ENCODE measurements around the gene DNAJC5.

The DNAJC5 gene

DNA sequence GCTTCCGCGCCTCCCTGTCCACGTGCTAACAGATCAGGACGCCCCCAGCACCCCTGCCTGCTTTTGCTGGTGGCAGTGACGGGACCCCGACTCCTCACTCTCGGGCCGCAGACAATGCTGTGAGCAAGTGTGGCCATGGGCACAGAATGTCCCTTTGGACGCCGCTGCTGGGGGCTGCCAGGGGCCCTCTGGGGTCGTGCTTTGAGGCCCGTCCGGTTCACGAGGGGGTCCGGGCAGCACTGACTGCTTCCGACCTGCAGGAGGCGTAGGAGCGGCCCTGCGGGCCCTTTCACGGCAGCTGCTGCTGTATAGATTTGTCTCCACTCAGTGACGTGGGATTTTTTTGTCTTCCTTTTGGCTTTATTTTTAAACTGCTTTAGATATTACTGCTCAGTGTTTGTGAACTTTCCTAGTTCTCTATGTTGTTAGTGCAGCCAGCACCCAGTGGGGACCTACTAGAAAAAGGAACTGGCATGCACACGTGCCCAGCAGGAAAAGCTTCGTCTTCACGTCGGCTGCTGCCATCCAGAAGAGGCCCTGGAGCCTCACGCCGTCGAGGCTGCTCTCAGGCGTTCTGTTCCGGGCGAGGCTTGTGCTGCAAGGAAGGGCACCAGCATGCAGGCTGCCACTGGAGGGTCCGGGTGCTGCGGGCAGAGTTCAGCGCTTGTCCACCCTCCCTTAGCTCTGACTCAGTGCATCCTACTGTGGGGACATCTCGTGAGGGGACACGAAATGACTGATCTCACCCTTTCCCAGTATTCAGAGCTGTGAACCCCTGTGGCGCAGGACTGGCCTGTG lies 39.5 kb downstream of the DNAJC5 start:
- 0 out of 2 replicates have a peak overlapping the region, but pooled peaks have one; percentile 22 for H3K9ac ChIP-seq
- H3K27me3 ChIP-seq, result no peaks in the 10 kb centered on the region
- no peak overlapping the region for H3K4me3 ChIP-seq
- H3K36me3 ChIP-seq, result peaks cover 98% of the 10 kb centered on the region
- no peak overlapping the region for H3K27ac ChIP-seq
- peaks cover 52% of the 10 kb centered on the region for H3K4me1 ChIP-seq
- peaks cover 99% of the 10 kb centered on the region for H4K20me1 ChIP-seq
- no peak overlapping the region for H3K4me2 ChIP-seq
- no peaks in the 10 kb centered on the region for H3K9me3 ChIP-seq
- TF ChIP-seq Cebpa-rat (IDR thresholded peaks at IDR 0.05), result no peak

DNA sequence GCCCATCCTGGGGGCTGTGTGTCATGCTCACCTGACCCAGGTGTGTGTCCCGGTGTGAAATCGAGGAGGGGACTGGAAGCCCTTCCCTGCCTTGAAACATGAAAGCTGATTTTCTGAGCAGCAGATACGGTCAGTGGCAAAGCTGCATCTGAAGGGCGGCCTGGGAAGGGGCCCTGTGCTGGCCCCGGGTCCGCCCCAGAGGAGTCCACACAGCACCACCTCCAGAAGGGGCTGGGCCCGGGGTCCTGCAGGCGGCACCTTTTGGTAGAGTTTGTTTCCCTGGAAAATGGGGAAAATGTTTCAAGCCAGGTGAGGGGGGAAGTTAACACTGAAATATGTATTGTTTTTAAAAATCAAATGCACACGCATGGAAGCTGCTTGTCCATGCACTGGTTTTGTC lies 40.5 kb downstream of the DNAJC5 start:
- peaks cover 98% of the 10 kb centered on the region for H3K36me3 ChIP-seq
- peaks cover 99% of the 10 kb centered on the region for H4K20me1 ChIP-seq

DNA sequence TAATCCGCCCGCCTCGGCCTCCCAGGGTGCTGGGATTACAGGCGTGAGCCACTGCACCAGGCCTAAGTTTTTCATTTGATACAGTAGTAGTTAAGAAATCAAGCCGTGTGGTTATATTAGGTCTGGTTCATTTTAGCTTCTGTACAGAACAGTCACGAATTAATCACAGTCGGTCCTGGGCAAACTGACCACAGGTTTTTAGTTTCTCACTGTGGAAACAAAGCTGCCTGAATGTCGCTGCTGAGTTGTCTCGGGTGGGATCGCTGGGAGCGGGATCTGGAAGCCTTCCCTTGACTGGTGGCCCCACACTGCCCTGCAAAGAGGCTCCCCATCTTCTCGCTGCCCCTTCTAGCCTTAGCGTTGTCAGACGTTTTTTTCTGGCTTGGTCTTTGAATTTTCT lies 42.7 kb downstream of the DNAJC5 start:
- peaks cover 95% of the 10 kb centered on the region for H4K20me1 ChIP-seq
- no peaks in the 10 kb centered on the region for H3K27me3 ChIP-seq

More for the DNA sequence above, 40.5 kb downstream of the DNAJC5 start:
- Histone ChIP-seq H3K27me3 (no peaks in the 10 kb centered on the region), H3K9me3 (no peaks in the 10 kb centered on the region), H3K9ac (no peak overlapping the region), H3K4me2 (peak overlapping the region; percentile 53), H3K4me1 (peaks cover 50% of the 10 kb centered on the region), H3K27ac (0 out of 2 replicates have a peak overlapping the region, but pooled peaks have one; percentile 30), H3K4me3 (no peak overlapping the region)
- TF ChIP-seq Cebpa-rat (IDR thresholded peaks at IDR 0.05), result no peak

DNA sequence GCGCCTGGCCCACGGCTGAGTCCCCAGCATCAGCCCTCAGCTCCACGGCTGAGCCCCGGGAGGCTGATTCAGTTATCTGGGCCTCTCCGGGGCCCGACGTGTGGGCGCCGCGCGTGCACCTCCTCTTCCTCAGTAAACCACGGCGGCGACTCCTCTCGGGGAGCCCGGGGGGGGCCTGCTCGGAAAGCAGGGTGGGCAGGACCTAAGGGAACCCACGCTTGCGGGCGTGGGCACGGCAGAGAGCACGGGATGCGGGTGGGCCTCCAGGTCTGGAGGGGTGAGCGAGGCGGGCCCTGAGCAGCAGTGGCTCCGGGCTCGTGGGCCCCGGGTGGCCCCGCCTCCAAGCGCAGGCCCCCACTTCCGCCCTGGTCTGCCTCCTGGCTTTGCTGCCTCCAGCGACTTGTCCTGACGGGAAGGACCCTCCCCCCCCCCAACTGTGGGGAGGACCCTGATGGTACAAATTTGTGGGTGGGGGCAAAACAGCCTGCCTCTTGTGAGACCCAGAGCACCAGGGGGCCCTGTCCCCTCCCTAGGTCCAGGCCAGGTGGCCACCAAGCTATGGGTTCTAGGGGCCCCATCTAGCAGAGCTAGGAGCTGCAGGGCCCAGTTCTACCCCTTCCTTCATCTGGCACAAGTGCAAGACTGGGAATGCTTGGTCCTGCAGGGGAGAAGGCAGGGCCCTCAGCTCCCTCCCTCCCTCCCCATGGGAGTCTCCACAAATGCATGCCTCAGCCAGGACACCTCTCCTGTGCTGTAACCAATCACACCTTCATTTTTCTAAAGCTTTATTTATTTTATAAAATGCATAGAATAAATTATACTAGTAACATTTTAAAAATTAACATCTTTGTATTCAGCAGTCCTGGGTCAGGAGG lies 44.4 kb downstream of the DNAJC5 start:
- Histone ChIP-seq H4K20me1 (peaks cover 95% of the 10 kb centered on the region), H3K27ac (no peak overlapping the region), H3K4me1 (peaks cover 55% of the 10 kb centered on the region), H3K4me3 (no peak overlapping the region), H3K9ac (no peak overlapping the region), H3K4me2 (no peak overlapping the region), H3K36me3 (peaks cover 87% of the 10 kb centered on the region), H3K27me3 (no peaks in the 10 kb centered on the region), H3K9me3 (no peaks in the 10 kb centered on the region)
- TF ChIP-seq Cebpa-rat (IDR thresholded peaks at IDR 0.05), result no peak

More for the DNA sequence above, 42.7 kb downstream of the DNAJC5 start:
- no peak overlapping the region for H3K9ac ChIP-seq
- no peak overlapping the region for H3K4me3 ChIP-seq
- peaks cover 45% of the 10 kb centered on the region for H3K4me1 ChIP-seq
- peaks cover 87% of the 10 kb centered on the region for H3K36me3 ChIP-seq
- H3K9me3 ChIP-seq, result no peaks in the 10 kb centered on the region
- no peak for TF ChIP-seq Cebpa-rat (IDR thresholded peaks at IDR 0.05)
- H3K4me2 ChIP-seq, result no peak overlapping the region
- H3K27ac ChIP-seq, result no peak overlapping the region

DNA sequence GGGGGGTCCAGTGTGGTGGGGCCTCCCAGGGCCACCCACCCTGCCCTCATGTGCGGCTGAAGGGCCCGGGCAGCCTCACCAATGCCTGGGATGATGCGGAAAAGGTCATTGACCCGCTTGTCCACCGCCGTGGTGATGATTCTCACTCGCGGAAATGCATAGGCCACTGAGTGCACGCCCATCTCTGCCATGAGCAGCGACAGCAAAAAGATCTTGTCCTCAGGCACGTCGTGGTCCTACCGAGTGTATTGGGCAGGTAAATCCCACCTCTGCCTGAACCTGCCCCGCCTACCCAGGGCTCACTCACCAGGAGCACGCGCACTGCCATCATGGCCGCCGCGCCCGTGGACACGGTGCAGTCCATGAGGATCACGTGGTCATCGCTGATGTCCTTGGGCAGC lies 45.1 kb downstream of the DNAJC5 start:
- peaks cover 95% of the 10 kb centered on the region for H4K20me1 ChIP-seq
- H3K9ac ChIP-seq, result no peak overlapping the region
- no peak overlapping the region for H3K27ac ChIP-seq
- no peaks in the 10 kb centered on the region for H3K27me3 ChIP-seq
- H3K4me1 ChIP-seq, result peaks cover 50% of the 10 kb centered on the region
- H3K4me3 ChIP-seq, result no peak overlapping the region
- no peak for TF ChIP-seq Cebpa-rat (IDR thresholded peaks at IDR 0.05)
- no peak overlapping the region for H3K4me2 ChIP-seq
- H3K9me3 ChIP-seq, result no peaks in the 10 kb centered on the region
- peaks cover 87% of the 10 kb centered on the region for H3K36me3 ChIP-seq

DNA sequence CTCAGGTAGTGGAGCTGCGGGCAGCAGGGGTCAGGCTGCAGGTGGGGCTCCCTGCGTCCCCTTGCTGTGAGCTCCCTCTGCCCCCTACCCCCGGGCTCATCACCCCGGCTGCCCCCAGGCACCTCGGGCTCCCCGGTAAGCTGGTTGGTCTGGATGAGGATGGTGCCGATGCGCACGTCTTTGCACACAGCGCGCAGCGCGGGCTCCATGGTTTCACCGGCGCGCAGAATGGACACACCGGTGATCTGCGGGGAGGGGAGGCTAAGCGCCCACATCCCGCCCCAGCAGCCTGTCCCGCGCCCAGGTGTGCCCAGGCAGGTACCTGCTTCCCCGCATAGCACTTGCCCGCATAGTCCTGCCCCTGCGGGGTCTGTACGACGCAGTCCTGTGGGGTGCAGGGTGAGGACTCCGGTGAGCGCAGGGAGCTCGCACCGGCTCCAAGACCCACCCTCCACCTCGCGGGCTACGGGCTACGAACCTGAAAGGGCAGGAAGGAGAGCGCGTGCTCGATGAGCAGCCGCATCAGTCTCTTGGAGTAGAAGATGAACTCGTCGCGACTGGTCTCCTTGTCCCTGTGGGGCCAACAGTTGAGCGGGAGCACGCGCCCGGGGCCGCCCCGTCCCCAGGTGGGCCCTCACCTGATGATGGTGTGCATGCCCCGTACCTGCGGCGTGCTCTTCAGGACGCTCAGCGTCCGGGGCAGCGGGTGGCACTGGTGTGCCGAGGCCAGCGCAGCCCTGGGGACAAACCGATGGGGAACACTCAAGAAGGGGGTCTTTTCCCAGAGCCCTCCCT lies 45.7 kb downstream of the DNAJC5 start:
- Histone ChIP-seq H3K27ac (peak overlapping the region; percentile 63; the same call in 1 of the 2 replicates), H3K36me3 (peaks cover 87% of the 10 kb centered on the region), H3K4me1 (peaks cover 44% of the 10 kb centered on the region), H4K20me1 (peaks cover 95% of the 10 kb centered on the region), H3K9ac (no peak overlapping the region), H3K9me3 (no peaks in the 10 kb centered on the region), H3K4me3 (peak overlapping the region; percentile 51; the same call in 1 of the 2 replicates), H3K27me3 (no peaks in the 10 kb centered on the region), H3K4me2 (peak overlapping the region; percentile 88)
- TF ChIP-seq Cebpa-rat (IDR thresholded peaks at IDR 0.05), result no peak

DNA sequence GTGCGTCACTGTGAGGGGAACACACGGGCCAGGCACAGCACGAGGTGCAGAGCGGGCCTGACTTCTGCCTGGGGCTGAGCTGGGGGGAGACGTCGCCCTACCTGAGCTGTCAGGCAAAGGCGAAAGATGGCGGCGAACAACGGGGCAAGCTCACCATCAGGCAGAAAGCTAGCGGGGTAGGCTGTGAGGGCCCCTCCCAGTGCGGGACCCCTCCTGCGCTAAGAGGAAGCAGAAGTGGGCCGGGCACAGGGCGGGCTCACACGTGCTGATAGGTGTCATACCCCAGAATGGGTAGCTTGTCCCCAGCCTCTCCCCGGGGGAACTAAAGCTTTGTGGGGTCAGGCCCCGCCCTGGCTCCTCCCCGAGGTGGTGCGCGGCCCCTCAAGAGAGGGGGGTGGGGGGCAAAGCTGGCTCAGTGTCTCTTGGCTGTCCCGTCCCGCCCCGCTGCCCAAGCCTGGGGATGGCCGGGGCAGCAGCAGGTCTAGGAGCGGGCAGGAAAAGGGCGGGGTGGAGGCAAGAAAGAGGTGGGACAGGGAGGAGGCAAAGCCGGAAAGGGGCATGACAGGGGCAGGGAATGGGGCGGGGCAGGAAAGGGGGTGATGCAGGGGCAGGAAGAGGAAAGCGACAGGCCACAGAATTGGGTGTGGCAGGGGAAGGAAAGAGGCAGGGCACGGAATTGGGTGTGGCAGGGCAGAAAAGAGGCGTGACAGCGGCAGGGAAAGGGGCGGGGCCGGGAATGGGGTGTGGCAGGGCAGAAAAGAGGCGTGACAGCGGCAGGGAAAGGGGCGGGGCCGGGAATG lies 46.6 kb downstream of the DNAJC5 start:
- Histone ChIP-seq H3K27me3 (no peaks in the 10 kb centered on the region), H3K4me1 (peaks cover 36% of the 10 kb centered on the region), H3K9ac (0 out of 2 replicates have a peak overlapping the region, but pooled peaks have one; percentile 29), H3K27ac (peak overlapping the region; percentile 63; the same call in 1 of the 2 replicates), H3K4me3 (peak overlapping the region; percentile 51), H3K36me3 (peaks cover 87% of the 10 kb centered on the region), H3K9me3 (no peaks in the 10 kb centered on the region), H4K20me1 (peaks cover 95% of the 10 kb centered on the region), H3K4me2 (peak overlapping the region; percentile 88)
- TF ChIP-seq Cebpa-rat (IDR thresholded peaks at IDR 0.05), result no peak

DNA sequence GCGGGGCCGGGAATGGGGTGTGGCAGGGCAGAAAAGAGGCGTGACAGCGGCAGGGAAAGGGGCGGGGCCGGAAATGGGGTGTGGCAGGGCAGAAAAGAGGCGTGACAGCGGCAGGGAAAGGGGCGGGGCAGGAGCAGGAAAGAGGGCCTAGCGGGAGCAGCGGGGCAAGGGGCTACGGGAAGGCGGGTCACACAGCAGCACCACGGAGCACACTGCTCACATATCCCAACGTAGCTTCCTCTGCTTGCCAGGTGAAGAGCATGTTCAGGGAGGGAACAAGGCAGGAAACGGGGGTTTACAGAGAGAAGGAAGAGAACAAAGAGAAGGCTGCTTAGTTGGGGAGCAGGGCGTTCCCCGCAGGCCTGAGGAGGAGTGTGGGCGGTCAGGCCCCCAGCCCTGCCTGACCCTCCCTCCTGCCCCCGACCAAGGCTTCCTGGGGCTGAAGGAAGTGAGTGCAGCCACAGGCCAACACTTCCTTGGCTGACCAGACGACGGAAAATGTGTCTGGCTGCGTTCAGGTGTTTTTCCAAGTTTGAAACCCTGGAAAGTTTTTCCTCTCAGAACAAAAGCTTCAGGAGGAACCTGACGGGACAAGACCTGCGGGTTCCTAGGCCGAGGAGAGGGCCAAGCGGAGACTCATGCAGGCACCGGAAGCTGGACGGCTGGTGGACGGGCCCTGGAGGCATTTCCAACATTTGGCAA lies 47.5 kb downstream of the DNAJC5 start:
- H3K36me3 ChIP-seq, result peaks cover 83% of the 10 kb centered on the region
- H3K27me3 ChIP-seq, result no peaks in the 10 kb centered on the region
- peak overlapping the region; percentile 66 for H3K4me2 ChIP-seq
- H3K9me3 ChIP-seq, result no peaks in the 10 kb centered on the region
- peaks cover 41% of the 10 kb centered on the region for H3K4me1 ChIP-seq
- peak overlapping the region; percentile 19; the same call in 1 of the 2 replicates for H3K27ac ChIP-seq
- peaks cover 95% of the 10 kb centered on the region for H4K20me1 ChIP-seq
- no peak overlapping the region for H3K9ac ChIP-seq
- no peak for TF ChIP-seq Cebpa-rat (IDR thresholded peaks at IDR 0.05)
- no peak overlapping the region for H3K4me3 ChIP-seq
